PC-3 (cell line): ENCODE results near the gene IZUMO4. TPM values are rescaled to one million over a fixed set of nuclear protein-coding genes. Genes with fewer than 3 reads are reported as not detected.

Experiments used
- ATAC-seq: fragments of 200-7000 bp; cut with Tn5 transposase; 2 replicates; pipeline ENCODE4 v1.9.1; 2020; ENCODE audit warnings: mild to moderate bottlenecking, moderate library complexity
- BruUV-seq: library from RNA; stranded (reverse); fragments of 400-500 nt; replicated peaks from 2 replicates; lab custom pipeline; 2021; lab: Mats Ljungman, UMichigan
- CTCF ChIA-PET: fragments of 300-600 bp; sonication (Branson Sonifier 250); formaldehyde crosslinking; loops from one replicate; lab custom pipeline; 2022; ENCODE audit warnings: antibody characterized with exemption; lab: Charles Lee
- POLR2A ChIA-PET: fragments of 300-600 bp; sonication (Branson Sonifier 250); formaldehyde crosslinking; loops from one replicate; lab custom pipeline; 2022; ENCODE audit warnings: antibody characterized with exemption; ENCODE audit not compliant: unreplicated experiment; lab: Charles Lee
- DNase-seq: peaks from one replicate; pipeline ENCODE4 v3.0.0-alpha.2; 2015
- H2AFZ ChIP-seq: fragments of 300-600 bp; sonication (generic); 2 replicates; pipeline ENCODE4 v1.6.0; 2016; ENCODE audit warnings: antibody characterized with exemption, low read length
- H3F3A ChIP-seq: fragments of 300-600 bp; sonication (generic); one replicate; pipeline ENCODE4 v1.6.0; 2017; ENCODE audit warnings: antibody characterized with exemption, low read length, control low read depth, mild to moderate bottlenecking; ENCODE audit not compliant: unreplicated experiment
- H3K27ac ChIP-seq: fragments of 300-600 bp; sonication (generic); 2 replicates; pipeline ENCODE4 v1.5.1; 2016; ENCODE audit warnings: mild to moderate bottlenecking, low read length
- H3K27me3 ChIP-seq: fragments of 300-600 bp; sonication (generic); 2 replicates; pipeline ENCODE4 v1.6.1; 2016; ENCODE audit warnings: low read length, mixed read lengths
- H3K36me3 ChIP-seq: fragments of 300-600 bp; sonication (generic); 2 replicates; pipeline ENCODE4 v1.6.1; 2016; ENCODE audit warnings: low read depth, mixed run types, low read length, mixed read lengths
- H3K4me1 ChIP-seq: fragments of 300-600 bp; sonication (generic); 2 replicates; pipeline ENCODE4 v1.5.1; 2016; ENCODE audit warnings: low read length; ENCODE audit not compliant: insufficient read depth
- H3K4me2 ChIP-seq: fragments of 300-600 bp; sonication (generic); 2 replicates; pipeline ENCODE4 v1.6.0; 2016; ENCODE audit warnings: low read length
- H3K4me3 ChIP-seq: fragments of 300-600 bp; sonication (generic); 2 replicates; pipeline ENCODE4 v1.5.1; 2016; ENCODE audit warnings: mild to moderate bottlenecking, low read length, mixed read lengths
- H3K79me2 ChIP-seq: fragments of 300-600 bp; sonication (generic); 2 replicates; pipeline ENCODE4 v1.6.1; 2017; ENCODE audit warnings: low read length, mixed read lengths
- H3K9ac ChIP-seq: fragments of 300-600 bp; sonication (generic); 2 replicates; pipeline ENCODE4 v1.6.0; 2016; ENCODE audit warnings: mild to moderate bottlenecking, low read length
- H3K9me2 ChIP-seq: fragments of 300-600 bp; sonication (generic); replicated peaks from 2 replicates; pipeline ENCODE4 v1.6.1; 2016; ENCODE audit warnings: mixed run types, low read length, mixed read lengths
- H3K9me3 ChIP-seq: fragments of 300-600 bp; sonication (generic); 2 replicates; pipeline ENCODE4 v1.6.1; 2016; ENCODE audit warnings: low read length, mixed read lengths
- H4K20me1 ChIP-seq: fragments of 300-600 bp; sonication (generic); 2 replicates; pipeline ENCODE4 v1.6.1; 2016; ENCODE audit warnings: low read length, mixed read lengths
- CTCF ChIP-seq: fragments of 300-600 bp; sonication (generic); conservative IDR thresholded peaks from 2 replicates; pipeline ENCODE4 v1.5.1; 2017; ENCODE audit warnings: antibody characterized with exemption, low read depth, mild to moderate bottlenecking, low read length
- EZH2 ChIP-seq: fragments of 300-600 bp; sonication (generic); IDR thresholded peaks from one replicate; pipeline ENCODE4 v1.6.1; 2017; ENCODE audit warnings: antibody characterized with exemption, mild to moderate bottlenecking, low read length; ENCODE audit not compliant: unreplicated experiment
- EZH2phosphoT487 ChIP-seq: fragments of 300-600 bp; sonication (generic); IDR thresholded peaks from 2 replicates; pipeline ENCODE4 v1.6.1; 2018; ENCODE audit warnings: mild to moderate bottlenecking, antibody characterized with exemption, low read length, borderline replicate concordance
- intact Hi-C: fragments of 100-400 bp; cut with micrococcal nuclease; formaldehyde crosslinking; loops from 2 replicates; pipeline ENCODE4 v1.9.0; 2023
- total RNA-seq: library from RNA; depleted of rRNA; stranded (reverse); fragments of >200 nt; gene quantifications from 2 replicates; pipeline ENCODE4 v1.2.3, GENCODE V29; 2014

The IZUMO4 gene
- total RNA-seq, 1 experiment from 2014 or later, result 3.6 TPM

- H3K4me3 ChIP-seq, result no peak overlapping the region
- 0 out of 2 replicates have a peak overlapping the region, but pooled peaks have one; percentile 13 for H3K27ac ChIP-seq
- no peaks in the 10 kb centered on the region; the same call in 1 of the 2 replicates for H3K36me3 ChIP-seq
- intact Hi-C loops, result no loop called here
- H3K9me3 ChIP-seq, result no peaks in the 10 kb centered on the region
- ATAC-seq (no peak), DNase-seq (peak; percentile 15)
- no peaks in the 10 kb centered on the region for H3F3A ChIP-seq
- 0 out of 2 replicates have a peak overlapping the region, but pooled peaks have one; percentile 93 for H3K4me2 ChIP-seq
- H3K79me2 ChIP-seq, result peaks cover 53% of the 10 kb centered on the region
- peaks cover 37% of the 10 kb centered on the region for H4K20me1 ChIP-seq
- ChIA-PET POLR2A (no interaction called here), CTCF (no interaction called here)
- H3K27me3 ChIP-seq, result no peaks in the 10 kb centered on the region
- no TSS peak for BruUV-seq
- no peak overlapping the region for H3K9ac ChIP-seq
- no peak overlapping the region for H2AFZ ChIP-seq
- H3K9me2 ChIP-seq, result no peaks in the 10 kb centered on the region
- H3K4me1 ChIP-seq, result peaks cover 31% of the 10 kb centered on the region
- TF ChIP-seq CTCF, result no peak
- no peak for TF ChIP-seq EZH2
- TF ChIP-seq EZH2phosphoT487, result no peak
Observed at GRCh38 chr19:2047449-2048103, 49.1 kb upstream of the IZUMO4 start.

DNA sequence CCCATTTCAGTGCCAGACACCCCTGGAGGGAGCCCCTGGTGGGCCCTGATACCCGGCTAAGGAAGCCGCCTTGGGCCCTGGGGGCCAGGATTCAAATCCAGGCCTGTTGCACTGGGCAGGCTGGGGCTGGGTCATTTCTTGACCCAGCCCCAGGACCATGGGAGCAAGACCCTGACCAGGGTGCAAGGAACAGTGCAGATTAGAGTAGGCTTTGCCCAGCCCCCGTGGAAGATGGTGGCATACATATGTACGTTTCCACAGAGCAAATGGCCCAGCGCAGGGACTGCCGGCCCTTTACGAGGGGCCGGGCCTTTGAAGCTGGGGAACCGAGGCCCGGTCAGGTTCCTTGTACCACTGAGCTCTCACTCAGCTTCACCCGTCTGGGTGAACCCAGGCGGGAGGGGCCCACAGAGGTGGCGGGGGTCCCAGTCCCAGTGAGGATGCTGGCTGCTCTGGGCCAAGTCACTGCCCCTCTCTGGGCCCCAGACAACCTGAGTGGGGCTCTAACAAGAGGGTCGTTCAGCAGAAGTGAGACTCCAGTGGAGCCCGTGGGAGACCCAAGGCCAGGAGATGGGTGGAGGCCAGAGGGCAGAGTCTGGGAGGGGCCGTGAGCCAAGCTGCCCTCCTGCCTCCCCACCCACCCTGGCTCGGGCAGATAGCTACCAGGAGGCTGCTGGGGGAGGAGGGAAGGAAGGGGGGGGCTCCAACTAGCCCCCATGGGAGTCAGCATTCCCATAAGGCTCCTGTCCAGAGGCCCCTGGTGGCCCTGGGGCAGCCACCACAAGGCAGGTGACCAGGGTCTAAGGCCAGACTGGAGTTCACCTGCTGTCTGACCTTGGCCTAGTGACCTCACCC lies 48.4 kb upstream of the IZUMO4 start:
- no peak overlapping the region for H3K27ac ChIP-seq
- ATAC-seq (no peak), DNase-seq (no peak)
- intact Hi-C loops, result no loop called here
- no TSS peak for BruUV-seq
- no peak overlapping the region for H3K9ac ChIP-seq
- H3K4me1 ChIP-seq, result peaks cover 31% of the 10 kb centered on the region
- H3K27me3 ChIP-seq, result no peaks in the 10 kb centered on the region
- ChIA-PET POLR2A (no interaction called here), CTCF (no interaction called here)
- H4K20me1 ChIP-seq, result peaks cover 37% of the 10 kb centered on the region
- no peak overlapping the region for H2AFZ ChIP-seq
- H3K36me3 ChIP-seq, result no peaks in the 10 kb centered on the region; the same call in 1 of the 2 replicates
- TF ChIP-seq EZH2 (no peak), CTCF (no peak), EZH2phosphoT487 (no peak)
- no peaks in the 10 kb centered on the region for H3K9me2 ChIP-seq
- peaks cover 53% of the 10 kb centered on the region for H3K79me2 ChIP-seq
- H3F3A ChIP-seq, result no peaks in the 10 kb centered on the region
- peak overlapping the region; percentile 80; the same call in 1 of the 2 replicates for H3K4me3 ChIP-seq
- no peaks in the 10 kb centered on the region for H3K9me3 ChIP-seq
- H3K4me2 ChIP-seq, result peak overlapping the region; percentile 93
